ENCODE data around the gene MBNL1. TPM values are rescaled to one million over a fixed set of nuclear protein-coding genes. Genes with fewer than 3 reads are reported as not detected.
"Not testable (repeated sequence)": the region's sequence is repeated elsewhere in the genome, so short reads cannot be mapped to it uniquely, and the experiment has no call there.

The MBNL1 gene
- total RNA-seq, 1 donor from 2014 or later = 229 TPM

GRCh38 chr3:152333928-152334327, 65.2 kb downstream of the MBNL1 start:
- Histone ChIP-seq H3K27ac (no peak overlapping the region), H3K27me3 (no peaks in the 10 kb centered on the region), H3K36me3 (no peaks in the 10 kb centered on the region), H3K9me3 (no peaks in the 10 kb centered on the region), H3K4me1 (peaks cover 72% of the 10 kb centered on the region), H3K4me3 (no peak overlapping the region)
- intact Hi-C loops (cut with DNase I) = no loop called here
- no peak for TF ChIP-seq CTCF (IDR thresholded peaks at IDR 0.05)
- ATAC-seq (no peak), DNase-seq (no peak)

GRCh38 chr3:152334761-152335160, 66.0 kb downstream of the MBNL1 start:
- H3K4me1 ChIP-seq = peaks cover 65% of the 10 kb centered on the region

DNA sequence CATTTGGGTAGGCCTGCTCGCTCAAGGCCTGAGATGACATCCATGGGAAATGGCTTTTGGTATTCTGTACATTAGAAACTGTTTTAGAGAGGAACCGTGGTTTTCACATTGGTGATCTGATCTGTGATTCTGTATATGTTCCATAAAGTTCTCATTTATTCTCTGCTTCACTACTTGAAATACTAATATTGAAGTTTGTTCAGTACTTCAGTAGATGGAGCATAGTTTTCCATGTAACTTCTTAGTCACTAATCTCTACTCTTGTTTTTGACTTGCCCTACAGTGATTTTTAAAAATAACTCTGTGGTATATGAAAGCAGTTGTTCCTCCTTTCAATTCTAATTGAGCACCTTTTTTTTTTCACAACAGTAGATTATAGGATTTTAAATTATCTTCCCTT, 66.5 kb downstream of the MBNL1 start:
- Histone ChIP-seq H3K4me3 (no peak overlapping the region), H3K4me1 (peaks cover 60% of the 10 kb centered on the region), H3K27me3 (no peaks in the 10 kb centered on the region), H3K27ac (no peak overlapping the region), H3K9me3 (no peaks in the 10 kb centered on the region), H3K36me3 (peaks cover 1% of the 10 kb centered on the region)
- intact Hi-C loops (cut with DNase I) = no loop called here
- DNase-seq (no peak), ATAC-seq (no peak)
- TF ChIP-seq CTCF (IDR thresholded peaks at IDR 0.05) = no peak

More at GRCh38 chr3:152334761-152335160, 66.0 kb downstream of the MBNL1 start:
- H3K27me3 ChIP-seq = no peaks in the 10 kb centered on the region
- H3K9me3 ChIP-seq = no peaks in the 10 kb centered on the region
- TF ChIP-seq CTCF (IDR thresholded peaks at IDR 0.05) = no peak
- intact Hi-C loops (cut with DNase I) = no loop called here
- ATAC-seq (no peak), DNase-seq (no peak)
- no peak overlapping the region for H3K27ac ChIP-seq
- no peaks in the 10 kb centered on the region for H3K36me3 ChIP-seq
- H3K4me3 ChIP-seq = no peak overlapping the region

- H3K27ac ChIP-seq; H3K4me3 ChIP-seq; DNase-seq; H3K9me3 ChIP-seq; ATAC-seq; intact Hi-C loops (cut with DNase I); H3K27me3 ChIP-seq: not testable (repeated sequence)
- H3K4me1 ChIP-seq = peaks cover 44% of the 10 kb centered on the region
- H3K36me3 ChIP-seq = peaks cover 14% of the 10 kb centered on the region
Measured at GRCh38 chr3:152337337-152337736, 68.6 kb downstream of the MBNL1 start.

DNA sequence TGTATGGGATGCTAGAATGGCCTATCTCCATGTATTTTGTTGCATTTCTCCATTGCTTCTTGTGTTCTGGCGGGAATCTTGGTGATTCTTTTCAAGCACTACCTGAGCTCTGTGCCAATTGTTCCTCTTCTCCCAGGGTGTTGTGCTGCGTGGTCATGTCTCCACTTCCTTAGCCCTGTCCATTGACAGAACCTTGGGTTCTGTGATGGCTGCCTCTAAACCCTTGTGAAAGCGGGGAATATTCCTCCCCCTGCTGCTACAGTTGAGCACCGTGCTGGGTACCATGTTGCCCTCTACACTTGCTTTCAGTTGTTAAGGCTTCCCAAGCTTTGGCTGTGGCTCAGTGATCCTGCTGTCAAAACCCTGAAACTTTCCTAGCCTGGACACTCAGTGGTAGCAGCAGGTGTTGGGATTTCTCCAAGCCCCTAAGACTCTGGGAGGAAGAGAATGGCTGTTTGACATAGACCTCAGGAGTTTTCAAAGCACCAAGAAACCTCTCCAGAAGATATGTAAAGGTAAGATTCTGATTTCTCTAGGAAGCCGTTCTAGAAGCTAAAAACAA, 69.5 kb downstream of the MBNL1 start:
- H3K4me3 ChIP-seq = no peak overlapping the region
- TF ChIP-seq CTCF (IDR thresholded peaks at IDR 0.05) = no peak
- intact Hi-C loops (cut with DNase I) = no loop called here
- peaks cover 36% of the 10 kb centered on the region for H3K4me1 ChIP-seq
- ATAC-seq (peak; percentile 36), DNase-seq (no peak)
- no peaks in the 10 kb centered on the region for H3K9me3 ChIP-seq
- H3K36me3 ChIP-seq = peaks cover 17% of the 10 kb centered on the region
- H3K27ac ChIP-seq = no peak overlapping the region
- H3K27me3 ChIP-seq = no peaks in the 10 kb centered on the region

DNA sequence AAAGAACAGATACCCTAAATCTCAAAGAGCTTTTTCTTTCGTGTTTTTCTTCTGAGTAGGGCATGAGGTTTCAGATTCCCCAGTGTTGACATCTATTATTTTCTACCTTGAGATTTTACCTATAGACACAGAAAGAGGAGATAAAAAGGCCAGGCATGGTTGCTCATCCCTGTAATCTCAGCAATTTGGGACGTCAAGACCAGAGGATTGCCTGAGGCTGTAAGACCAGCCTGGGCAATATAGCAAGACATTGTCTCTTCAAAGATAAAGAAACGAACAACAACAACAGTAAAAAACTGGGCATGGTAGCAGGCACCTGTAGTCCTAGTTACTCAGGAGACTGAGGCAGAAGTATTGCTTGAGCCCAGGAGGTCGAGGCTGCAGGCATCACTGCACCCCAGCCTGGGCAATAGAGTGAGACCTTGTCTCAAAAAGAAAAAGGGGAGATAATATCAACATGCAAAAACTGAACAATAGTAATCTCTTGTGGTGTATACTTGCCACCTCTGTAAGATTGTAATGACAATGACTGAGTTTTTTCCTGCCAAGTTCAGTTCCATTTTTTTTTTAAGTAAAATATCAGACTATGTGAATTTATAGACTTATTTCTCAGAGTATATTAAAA, 71.3 kb downstream of the MBNL1 start:
- Histone ChIP-seq H3K9me3 (no peaks in the 10 kb centered on the region), H3K4me3 (no peak overlapping the region), H3K4me1 (peaks cover 25% of the 10 kb centered on the region), H3K27me3 (no peaks in the 10 kb centered on the region), H3K36me3 (peaks cover 28% of the 10 kb centered on the region), H3K27ac (no peak overlapping the region)
- intact Hi-C loops (cut with DNase I) = no loop called here
- DNase-seq (no peak), ATAC-seq (no peak)
- TF ChIP-seq CTCF (IDR thresholded peaks at IDR 0.05) = no peak

Data from upper lobe of right lung (tissue), 1 donor.